Fibroblast of pulmonary artery (primary cell): Measurements from ENCODE around the gene NPNT.
"Not testable (repeated sequence)": the region's sequence is repeated elsewhere in the genome, so short reads cannot be mapped to it uniquely, and the experiment has no call there.

Experiments used
- DNase-seq: peaks from one replicate; pipeline ENCODE4 v3.0.0-alpha.2; 2010; ENCODE audit warnings: low read depth
- H3K4me3 ChIP-seq: replicated peaks from 2 replicates; pipeline ENCODE4 v1.5.1; 2011; ENCODE audit warnings: low read depth, mild to moderate bottlenecking, control low read depth, low read length, moderate library complexity
- TF ChIP-seq, protein P1 (sequence below): IDR thresholded peaks from 2 replicates; pipeline ENCODE4 v1.5.1; 2011; ENCODE audit warnings: mild to moderate bottlenecking, control low read depth, low read length, inconsistent platforms; ENCODE audit errors: missing control alignments

NPNT gene, protein sequence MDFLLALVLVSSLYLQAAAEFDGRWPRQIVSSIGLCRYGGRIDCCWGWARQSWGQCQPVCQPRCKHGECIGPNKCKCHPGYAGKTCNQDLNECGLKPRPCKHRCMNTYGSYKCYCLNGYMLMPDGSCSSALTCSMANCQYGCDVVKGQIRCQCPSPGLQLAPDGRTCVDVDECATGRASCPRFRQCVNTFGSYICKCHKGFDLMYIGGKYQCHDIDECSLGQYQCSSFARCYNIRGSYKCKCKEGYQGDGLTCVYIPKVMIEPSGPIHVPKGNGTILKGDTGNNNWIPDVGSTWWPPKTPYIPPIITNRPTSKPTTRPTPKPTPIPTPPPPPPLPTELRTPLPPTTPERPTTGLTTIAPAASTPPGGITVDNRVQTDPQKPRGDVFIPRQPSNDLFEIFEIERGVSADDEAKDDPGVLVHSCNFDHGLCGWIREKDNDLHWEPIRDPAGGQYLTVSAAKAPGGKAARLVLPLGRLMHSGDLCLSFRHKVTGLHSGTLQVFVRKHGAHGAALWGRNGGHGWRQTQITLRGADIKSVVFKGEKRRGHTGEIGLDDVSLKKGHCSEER

DNA sequence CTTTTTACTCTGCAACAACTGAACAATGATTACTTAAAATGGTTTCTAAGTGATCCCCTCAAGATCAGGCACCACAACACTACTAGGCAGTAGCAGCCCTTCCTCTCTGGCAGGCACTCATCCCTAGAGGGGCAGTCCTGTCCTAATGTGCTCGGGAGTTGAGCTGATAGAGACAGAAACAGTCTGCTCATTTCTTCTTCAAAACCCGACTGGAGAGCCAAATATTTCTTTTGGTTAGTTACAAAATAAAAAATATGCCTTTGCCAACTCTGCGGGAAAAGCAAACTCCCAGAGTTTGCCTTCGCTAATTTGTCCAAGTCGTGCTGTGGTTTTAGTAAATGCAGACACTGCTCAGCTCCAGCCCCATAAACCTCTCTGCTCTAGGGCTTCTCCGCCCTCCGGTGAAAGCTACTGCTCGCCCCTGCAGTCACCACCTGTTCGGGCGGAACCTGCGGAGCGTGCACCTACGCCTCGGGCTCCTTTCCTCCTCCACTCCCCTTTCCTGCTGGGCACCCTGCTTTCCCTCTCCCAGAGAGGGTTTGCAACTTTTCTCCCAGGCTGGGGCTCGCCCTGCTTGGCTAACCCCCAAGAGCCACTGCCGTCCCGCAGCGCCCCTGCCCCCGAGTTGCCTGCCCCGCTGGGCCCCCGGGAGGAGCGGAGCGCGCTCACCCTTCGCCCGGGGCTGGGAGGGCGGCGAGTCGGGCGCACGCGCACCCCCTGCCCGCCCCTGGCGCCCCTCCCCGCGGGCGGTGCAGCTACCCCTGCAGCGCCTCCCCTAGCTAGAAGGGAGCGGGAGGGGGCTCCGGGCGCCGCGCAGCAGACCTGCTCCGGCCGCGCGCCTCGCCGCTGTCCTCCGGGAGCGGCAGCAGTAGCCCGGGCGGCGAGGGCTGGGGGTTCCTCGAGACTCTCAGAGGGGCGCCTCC, at the start of gene NPNT:
NPNT (plus strand) TSS at position 812 of the 923 bp plus-strand sequence. CDS start 182 bp downstream, outside the sequence.
- no peak for DNase-seq
- H3K4me3 ChIP-seq: no peak within 1 kb of the TSS
- TF ChIP-seq, protein P1, sequence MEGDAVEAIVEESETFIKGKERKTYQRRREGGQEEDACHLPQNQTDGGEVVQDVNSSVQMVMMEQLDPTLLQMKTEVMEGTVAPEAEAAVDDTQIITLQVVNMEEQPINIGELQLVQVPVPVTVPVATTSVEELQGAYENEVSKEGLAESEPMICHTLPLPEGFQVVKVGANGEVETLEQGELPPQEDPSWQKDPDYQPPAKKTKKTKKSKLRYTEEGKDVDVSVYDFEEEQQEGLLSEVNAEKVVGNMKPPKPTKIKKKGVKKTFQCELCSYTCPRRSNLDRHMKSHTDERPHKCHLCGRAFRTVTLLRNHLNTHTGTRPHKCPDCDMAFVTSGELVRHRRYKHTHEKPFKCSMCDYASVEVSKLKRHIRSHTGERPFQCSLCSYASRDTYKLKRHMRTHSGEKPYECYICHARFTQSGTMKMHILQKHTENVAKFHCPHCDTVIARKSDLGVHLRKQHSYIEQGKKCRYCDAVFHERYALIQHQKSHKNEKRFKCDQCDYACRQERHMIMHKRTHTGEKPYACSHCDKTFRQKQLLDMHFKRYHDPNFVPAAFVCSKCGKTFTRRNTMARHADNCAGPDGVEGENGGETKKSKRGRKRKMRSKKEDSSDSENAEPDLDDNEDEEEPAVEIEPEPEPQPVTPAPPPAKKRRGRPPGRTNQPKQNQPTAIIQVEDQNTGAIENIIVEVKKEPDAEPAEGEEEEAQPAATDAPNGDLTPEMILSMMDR: no peak

DNA sequence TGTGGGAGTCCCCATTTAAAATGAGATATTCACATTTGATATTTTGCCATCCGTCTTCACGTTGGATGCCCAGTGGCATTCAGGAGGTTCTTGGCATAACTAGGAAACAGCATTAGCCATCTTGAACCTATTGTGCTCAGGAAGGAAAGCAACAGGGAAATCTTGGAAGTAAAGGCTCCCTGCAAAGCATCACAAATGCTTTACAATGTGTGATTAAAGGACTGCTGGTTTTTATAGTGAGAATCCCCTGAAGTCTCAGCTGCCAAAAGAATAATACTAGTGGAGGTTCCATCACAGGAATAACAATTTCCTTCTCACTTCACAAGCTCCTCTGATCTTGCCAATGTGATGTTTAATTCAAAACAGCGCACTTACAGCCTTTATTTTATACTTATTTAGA, 49.7 kb upstream of the NPNT start:
- TF ChIP-seq, protein P1: no peak
- no peak for DNase-seq
- H3K4me3 ChIP-seq: no peak overlapping the region

DNA sequence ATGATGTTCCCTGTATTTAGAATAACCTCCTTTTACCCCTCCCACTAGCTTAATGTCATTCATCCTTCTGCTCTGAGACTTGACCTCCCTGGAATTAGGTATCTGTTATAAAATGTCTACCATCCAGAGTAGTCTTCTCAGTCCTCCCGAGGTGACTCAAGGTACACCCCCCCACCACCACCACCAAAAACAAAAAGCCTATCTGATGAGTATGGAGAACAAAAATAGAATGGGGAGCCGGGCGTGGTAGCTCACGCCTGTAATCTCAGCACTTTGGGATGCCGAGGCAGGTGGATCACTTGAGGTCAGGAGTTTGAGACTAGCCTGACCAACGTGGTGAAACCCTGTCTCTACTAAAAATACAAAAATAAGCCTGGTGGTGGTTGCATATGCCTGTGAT, 46.9 kb upstream of the NPNT start:
- DNase-seq, H3K4me3 ChIP-seq: not testable (repeated sequence)

DNA sequence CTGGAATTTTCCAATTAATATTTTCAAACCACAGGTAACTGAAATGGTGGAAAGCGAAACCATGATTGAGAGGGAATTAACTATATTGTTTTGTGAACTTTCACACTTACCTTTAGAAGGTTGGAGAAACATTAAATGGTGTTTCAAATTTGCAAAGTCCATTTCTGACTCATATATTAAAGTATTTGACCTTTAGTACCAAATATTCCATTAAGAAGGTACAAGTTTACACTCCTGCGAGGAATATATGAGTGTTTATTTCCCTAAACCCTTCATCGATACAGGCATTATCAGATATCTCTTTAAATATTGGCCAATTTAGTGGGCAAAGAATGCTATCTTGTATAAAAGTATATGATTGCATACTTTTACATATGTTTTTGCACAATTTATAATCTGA, 44.1 kb upstream of the NPNT start:
- H3K4me3 ChIP-seq: no peak overlapping the region
- DNase-seq: no peak
- TF ChIP-seq, protein P1: no peak

DNA sequence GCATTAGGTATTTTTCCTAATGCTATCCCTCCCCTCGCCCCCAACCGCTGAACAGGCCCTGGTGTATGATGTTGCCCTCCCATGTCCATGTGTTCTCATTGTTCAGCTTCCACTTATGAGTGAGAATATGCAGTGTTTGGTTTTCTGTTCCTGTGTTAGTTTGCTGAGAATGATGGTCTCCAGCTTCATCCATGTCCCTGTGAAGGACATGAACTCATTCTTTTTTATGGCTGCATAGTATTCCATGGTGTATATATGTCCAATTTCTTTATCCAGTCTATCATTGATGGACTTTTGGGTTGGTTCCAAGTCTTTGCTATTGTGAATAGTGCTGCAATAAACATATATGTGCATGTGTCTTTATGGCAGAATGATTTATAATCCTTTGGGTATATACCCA, 43.0 kb upstream of the NPNT start:
- not testable (repeated sequence) for DNase-seq, H3K4me3 ChIP-seq

DNA sequence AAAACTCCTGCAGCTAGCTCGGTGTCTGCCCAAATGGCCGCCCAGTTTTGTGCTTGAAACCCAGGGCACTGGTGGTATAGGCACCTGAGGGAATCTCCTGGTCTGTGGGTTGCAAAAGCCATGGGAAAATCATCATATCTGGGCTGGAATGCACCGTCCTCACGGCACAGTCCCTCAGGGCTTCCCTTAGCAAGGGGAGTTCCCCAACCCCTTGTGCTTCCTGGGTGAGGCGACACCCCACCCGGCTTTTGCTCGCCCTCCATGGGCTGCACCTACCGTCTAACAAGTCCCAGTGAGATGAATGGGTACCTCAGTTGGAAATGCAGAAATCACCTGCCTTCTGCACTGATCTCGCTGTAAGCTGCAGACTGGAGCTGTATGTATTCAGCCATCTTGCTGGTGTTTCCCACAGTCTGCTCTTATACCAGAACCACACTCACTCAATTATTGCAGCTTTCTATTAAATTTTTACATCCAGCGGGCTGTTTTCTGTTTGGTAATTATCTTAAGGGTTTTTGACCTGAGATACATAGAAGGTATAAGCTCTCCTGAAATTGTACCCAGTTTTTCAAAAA, 36.7 kb upstream of the NPNT start:
- TF ChIP-seq, protein P1: no peak
- no peak for DNase-seq
- H3K4me3 ChIP-seq: no peak overlapping the region

DNA sequence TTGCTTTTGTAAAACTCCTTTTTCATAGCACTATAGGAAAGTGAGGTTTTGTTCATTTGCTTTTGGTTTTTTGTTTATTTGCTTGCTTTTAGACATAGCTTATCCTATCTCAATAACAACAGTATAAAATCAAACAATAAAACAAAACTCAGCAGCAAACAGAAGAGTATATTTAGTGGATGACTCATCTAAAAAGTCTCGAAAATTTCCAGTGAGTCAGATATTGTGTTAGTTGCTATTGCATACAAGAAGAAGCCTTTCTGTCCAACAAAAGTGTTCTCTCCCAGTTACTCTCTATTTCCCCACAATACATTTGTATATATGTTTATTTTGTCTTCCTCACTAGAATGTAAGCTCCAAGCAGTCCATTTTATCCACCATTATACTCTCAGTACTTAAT, 36.0 kb upstream of the NPNT start:
- peak; percentile 83 for DNase-seq
- TF ChIP-seq, protein P1: no peak
- no peak overlapping the region for H3K4me3 ChIP-seq
